ENCODE data around the gene HMCN1. TPM values are rescaled to one million over a fixed set of nuclear protein-coding genes. Genes with fewer than 3 reads are reported as not detected.

The HMCN1 gene
- total RNA-seq, 1 donor from 2014 or later: 80.0 TPM

DNA sequence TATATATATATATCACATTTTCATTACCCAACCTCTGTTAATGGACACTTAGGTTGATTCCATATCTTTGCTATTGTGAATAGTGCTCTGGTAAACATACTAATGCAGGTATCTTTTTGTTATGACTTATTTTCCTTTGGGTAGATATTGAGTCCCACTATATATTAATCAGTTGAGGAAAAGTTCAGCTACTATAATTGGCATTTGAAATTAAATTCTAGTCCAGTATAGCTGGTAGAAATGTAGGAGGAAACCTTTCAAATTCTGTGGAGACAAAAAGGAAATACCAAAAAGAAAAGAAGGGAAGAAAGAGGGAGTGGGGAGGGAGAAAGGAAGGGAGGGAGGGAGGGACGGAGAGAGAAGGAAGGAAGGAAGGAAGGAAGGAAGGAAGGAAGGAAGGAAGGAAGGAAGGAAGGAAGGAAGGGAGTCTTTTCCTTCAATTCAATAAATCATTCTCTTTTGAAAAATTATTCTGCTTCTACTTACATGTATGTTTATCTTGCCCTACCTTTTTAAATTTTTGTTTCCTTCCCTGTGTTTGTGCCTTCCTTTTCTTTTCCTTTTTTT lies 329.0 kb downstream of the HMCN1 start:
- H3K27me3 Mint-ChIP-seq (ENCODE audit: low read depth): no peaks in the 10 kb centered on the region
- no peaks in the 10 kb centered on the region for H3K9me3 Mint-ChIP-seq (ENCODE audit: low read depth)
- no peak overlapping the region for H3K4me3 Mint-ChIP-seq (ENCODE audit: unreplicated experiment)
- no peak for DNase-seq (ENCODE audit: low spot score)
- H3K36me3 Mint-ChIP-seq (ENCODE audit: low read depth): peaks cover 8% of the 10 kb centered on the region
- H3K4me1 Mint-ChIP-seq (ENCODE audit: low read depth): peaks cover 6% of the 10 kb centered on the region
- H3K27ac Mint-ChIP-seq (ENCODE audit: unreplicated experiment): no peak overlapping the region
- TF ChIP-seq, protein P1, sequence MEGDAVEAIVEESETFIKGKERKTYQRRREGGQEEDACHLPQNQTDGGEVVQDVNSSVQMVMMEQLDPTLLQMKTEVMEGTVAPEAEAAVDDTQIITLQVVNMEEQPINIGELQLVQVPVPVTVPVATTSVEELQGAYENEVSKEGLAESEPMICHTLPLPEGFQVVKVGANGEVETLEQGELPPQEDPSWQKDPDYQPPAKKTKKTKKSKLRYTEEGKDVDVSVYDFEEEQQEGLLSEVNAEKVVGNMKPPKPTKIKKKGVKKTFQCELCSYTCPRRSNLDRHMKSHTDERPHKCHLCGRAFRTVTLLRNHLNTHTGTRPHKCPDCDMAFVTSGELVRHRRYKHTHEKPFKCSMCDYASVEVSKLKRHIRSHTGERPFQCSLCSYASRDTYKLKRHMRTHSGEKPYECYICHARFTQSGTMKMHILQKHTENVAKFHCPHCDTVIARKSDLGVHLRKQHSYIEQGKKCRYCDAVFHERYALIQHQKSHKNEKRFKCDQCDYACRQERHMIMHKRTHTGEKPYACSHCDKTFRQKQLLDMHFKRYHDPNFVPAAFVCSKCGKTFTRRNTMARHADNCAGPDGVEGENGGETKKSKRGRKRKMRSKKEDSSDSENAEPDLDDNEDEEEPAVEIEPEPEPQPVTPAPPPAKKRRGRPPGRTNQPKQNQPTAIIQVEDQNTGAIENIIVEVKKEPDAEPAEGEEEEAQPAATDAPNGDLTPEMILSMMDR (IDR thresholded peaks at IDR 0.05): no peak

- TF ChIP-seq, protein P1 (IDR thresholded peaks at IDR 0.05): no peak
- DNase-seq (ENCODE audit: low spot score): no peak
- Mint-ChIP-seq H3K27me3 (ENCODE audit: low read depth) (no peaks in the 10 kb centered on the region), H3K36me3 (ENCODE audit: low read depth) (peaks cover 23% of the 10 kb centered on the region), H3K4me3 (ENCODE audit: unreplicated experiment) (no peak overlapping the region), H3K27ac (ENCODE audit: unreplicated experiment) (no peak overlapping the region), H3K9me3 (ENCODE audit: low read depth) (no peaks in the 10 kb centered on the region), H3K4me1 (ENCODE audit: low read depth) (no peaks in the 10 kb centered on the region)
Observed at GRCh38 chr1:186066411-186066810, 332.2 kb downstream of the HMCN1 start.

DNA sequence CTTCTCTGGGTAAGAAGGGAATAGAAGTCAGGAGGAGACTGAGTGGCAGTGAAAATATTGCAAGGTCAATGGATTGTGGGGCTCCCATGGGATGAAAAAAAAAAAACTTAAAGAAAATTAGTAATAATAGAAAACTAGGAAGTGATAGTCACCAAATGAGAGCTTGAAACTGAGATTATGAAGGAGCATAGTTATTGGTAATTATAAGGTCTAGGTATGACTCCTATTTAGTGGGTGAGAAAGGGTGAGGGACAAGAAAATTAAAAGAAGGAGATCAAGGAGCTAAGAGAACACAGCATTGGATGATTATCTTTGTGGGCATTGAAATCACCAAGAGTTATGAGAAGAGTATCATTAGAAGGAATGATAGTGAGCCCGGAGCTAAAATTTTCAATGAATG lies 339.5 kb downstream of the HMCN1 start:
- no peak overlapping the region for H3K4me3 Mint-ChIP-seq (ENCODE audit: unreplicated experiment)
- TF ChIP-seq, protein P1 (IDR thresholded peaks at IDR 0.05): no peak
- H3K27ac Mint-ChIP-seq (ENCODE audit: unreplicated experiment): no peak overlapping the region
- peaks cover 22% of the 10 kb centered on the region for H3K36me3 Mint-ChIP-seq (ENCODE audit: low read depth)
- DNase-seq (ENCODE audit: low spot score): no peak
- peaks cover 8% of the 10 kb centered on the region for H3K4me1 Mint-ChIP-seq (ENCODE audit: low read depth)
- H3K27me3 Mint-ChIP-seq (ENCODE audit: low read depth): no peaks in the 10 kb centered on the region
- H3K9me3 Mint-ChIP-seq (ENCODE audit: low read depth): no peaks in the 10 kb centered on the region

GRCh38 chr1:186076006-186076405 lies 341.8 kb downstream of the HMCN1 start:
- DNase-seq (ENCODE audit: low spot score): no peak
- no peaks in the 10 kb centered on the region for H3K27me3 Mint-ChIP-seq (ENCODE audit: low read depth)
- no peak overlapping the region for H3K4me3 Mint-ChIP-seq (ENCODE audit: unreplicated experiment)
- TF ChIP-seq, protein P1 (IDR thresholded peaks at IDR 0.05): no peak
- H3K9me3 Mint-ChIP-seq (ENCODE audit: low read depth): no peaks in the 10 kb centered on the region
- H3K27ac Mint-ChIP-seq (ENCODE audit: unreplicated experiment): no peak overlapping the region
- H3K4me1 Mint-ChIP-seq (ENCODE audit: low read depth): peaks cover 8% of the 10 kb centered on the region
- H3K36me3 Mint-ChIP-seq (ENCODE audit: low read depth): peaks cover 17% of the 10 kb centered on the region

DNA sequence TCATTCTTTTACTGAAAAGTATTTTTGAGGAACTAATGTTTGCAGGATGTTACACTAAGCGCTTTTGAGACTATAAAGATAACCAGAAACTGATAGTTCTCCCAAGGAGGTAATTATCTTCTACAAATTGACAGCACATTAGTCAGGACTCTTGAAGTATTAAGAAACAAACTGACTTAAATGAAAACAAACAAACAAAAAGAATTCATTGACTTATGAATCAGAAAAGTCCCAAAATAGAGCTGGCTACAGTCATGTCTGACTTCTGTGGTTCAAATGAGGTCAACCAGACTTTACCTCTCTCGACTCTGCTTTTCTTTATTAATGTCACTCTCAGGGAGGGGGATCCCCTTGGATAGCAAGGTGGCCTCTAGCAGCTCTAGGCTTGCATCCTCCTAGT lies 344.1 kb downstream of the HMCN1 start:
- H3K4me3 Mint-ChIP-seq (ENCODE audit: unreplicated experiment): no peak overlapping the region
- H3K9me3 Mint-ChIP-seq (ENCODE audit: low read depth): no peaks in the 10 kb centered on the region
- TF ChIP-seq, protein P1 (IDR thresholded peaks at IDR 0.05): no peak
- H3K27me3 Mint-ChIP-seq (ENCODE audit: low read depth): no peaks in the 10 kb centered on the region
- H3K4me1 Mint-ChIP-seq (ENCODE audit: low read depth): peaks cover 16% of the 10 kb centered on the region
- H3K36me3 Mint-ChIP-seq (ENCODE audit: low read depth): peaks cover 18% of the 10 kb centered on the region
- H3K27ac Mint-ChIP-seq (ENCODE audit: unreplicated experiment): no peak overlapping the region
- DNase-seq (ENCODE audit: low spot score): no peak

Data from chondrocyte (in vitro differentiated cells).